ENCODE measurements around the gene FZD2.

DNA sequence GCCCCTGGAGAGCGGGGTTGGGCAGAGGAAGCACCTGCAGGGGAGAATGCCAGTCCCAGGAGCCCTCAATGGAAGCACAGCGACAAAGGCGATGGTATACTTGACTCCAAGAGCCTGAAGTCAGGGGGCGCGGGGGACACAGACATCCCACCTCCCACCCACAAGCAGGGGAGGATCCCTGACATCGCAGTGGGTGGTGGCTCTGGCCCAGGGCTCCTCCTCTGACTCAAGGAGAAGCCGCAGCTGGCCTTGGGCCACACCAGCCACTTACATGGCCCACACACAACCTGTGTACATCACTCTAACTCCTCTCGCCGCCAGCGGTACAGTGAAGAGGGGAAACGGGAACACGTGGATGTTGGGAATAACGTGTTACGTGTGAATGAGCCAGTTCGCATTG is 44.3 kb downstream of the FZD2 start:
- TF ChIP-seq, protein P1, sequence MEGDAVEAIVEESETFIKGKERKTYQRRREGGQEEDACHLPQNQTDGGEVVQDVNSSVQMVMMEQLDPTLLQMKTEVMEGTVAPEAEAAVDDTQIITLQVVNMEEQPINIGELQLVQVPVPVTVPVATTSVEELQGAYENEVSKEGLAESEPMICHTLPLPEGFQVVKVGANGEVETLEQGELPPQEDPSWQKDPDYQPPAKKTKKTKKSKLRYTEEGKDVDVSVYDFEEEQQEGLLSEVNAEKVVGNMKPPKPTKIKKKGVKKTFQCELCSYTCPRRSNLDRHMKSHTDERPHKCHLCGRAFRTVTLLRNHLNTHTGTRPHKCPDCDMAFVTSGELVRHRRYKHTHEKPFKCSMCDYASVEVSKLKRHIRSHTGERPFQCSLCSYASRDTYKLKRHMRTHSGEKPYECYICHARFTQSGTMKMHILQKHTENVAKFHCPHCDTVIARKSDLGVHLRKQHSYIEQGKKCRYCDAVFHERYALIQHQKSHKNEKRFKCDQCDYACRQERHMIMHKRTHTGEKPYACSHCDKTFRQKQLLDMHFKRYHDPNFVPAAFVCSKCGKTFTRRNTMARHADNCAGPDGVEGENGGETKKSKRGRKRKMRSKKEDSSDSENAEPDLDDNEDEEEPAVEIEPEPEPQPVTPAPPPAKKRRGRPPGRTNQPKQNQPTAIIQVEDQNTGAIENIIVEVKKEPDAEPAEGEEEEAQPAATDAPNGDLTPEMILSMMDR (IDR thresholded peaks at IDR 0.05; ENCODE audit: low read depth, low read length) = no peak
- no peak for TF ChIP-seq POLR2A (IDR thresholded peaks at IDR 0.05; ENCODE audit: extremely low read depth, insufficient read length)
